T47D (cell line): ENCODE data around the gene OGDHL.

ENCODE experiments used
- DNase-seq, 2 experiments: peaks; one replicate each; pipeline versions ENCODE4 v3.0.0 to v3.0.0-alpha.2; 2011 to 2012; ENCODE audit warnings: low read depth in 1 of 2, low spot score in 1 of 2
- JUND ChIP-seq: IDR thresholded peaks from 2 replicates; pipeline ENCODE4 v1.6.1; 2012; ENCODE audit warnings: low read depth
- in situ Hi-C: cut with HindIII; loops from 2 replicates; pipeline ENCODE4 v1.10.0; 2016; ENCODE audit warnings: low sequenced_read_pairs, low pct_unique_long_range_greater_than_20kb

OGDHL gene

DNA sequence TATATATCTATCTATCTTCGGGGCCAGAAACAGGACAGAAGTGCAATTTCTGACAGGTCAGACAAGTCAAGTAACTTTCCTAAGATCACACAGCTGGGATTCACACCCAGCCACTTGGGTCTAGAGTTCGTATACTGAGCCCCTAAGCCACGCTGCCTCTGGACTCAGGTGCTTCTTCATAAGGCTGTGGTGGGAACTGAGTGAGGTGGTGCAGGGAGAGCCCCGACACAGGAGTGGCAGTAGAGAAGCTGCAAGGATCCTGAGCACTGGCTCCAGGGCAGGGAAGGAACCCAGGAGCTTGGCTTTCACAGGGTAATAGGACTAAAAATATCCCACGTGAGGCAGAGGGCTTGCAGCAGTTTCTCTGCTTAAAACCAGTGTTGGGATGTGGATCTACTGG is 48.9 kb downstream of the OGDHL start:
- in situ Hi-C loops: no loop called here
- no peak for TF ChIP-seq JUND
- DNase-seq: no peak

GRCh38 chr10:49711481-49711880 is 50.6 kb downstream of the OGDHL start:
- DNase-seq: no peak
- TF ChIP-seq JUND: no peak
- in situ Hi-C loops: no loop called here

DNA sequence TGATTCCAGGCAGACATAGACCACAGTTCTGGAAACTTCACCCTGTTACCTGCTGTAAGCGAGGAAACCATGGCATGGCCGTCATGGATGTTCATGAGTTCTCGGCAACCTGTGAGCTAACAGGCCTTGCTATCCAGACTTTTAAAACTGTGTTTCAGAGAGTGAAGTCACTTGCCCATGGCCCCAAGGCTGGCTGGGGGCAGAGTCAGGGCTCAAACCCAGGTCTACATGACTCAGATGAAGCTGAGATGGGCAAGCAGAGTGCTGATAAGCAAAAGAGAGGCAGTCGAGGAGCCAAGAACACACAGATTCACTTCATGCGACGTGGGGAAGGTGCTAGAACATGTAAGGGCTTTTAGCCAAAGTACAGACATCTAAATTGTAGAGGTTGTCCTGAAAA is 51.2 kb downstream of the OGDHL start:
- no peak for TF ChIP-seq JUND
- in situ Hi-C loops: no loop called here
- no peak for DNase-seq

GRCh38 chr10:49709934-49710333 is 52.2 kb downstream of the OGDHL start:
- no peak for DNase-seq
- in situ Hi-C loops: no loop called here

GRCh38 chr10:49707585-49707984 is 54.5 kb downstream of the OGDHL start:
- no peak for DNase-seq
- in situ Hi-C loops: no loop called here
- TF ChIP-seq JUND: no peak

More at GRCh38 chr10:49709934-49710333, 52.2 kb downstream of the OGDHL start:
- no peak for TF ChIP-seq JUND

GRCh38 chr10:49700997-49701396 is 61.1 kb downstream of the OGDHL start:
- in situ Hi-C loops: no loop called here
- TF ChIP-seq JUND: no peak
- DNase-seq: peak in 1 of 2 experiments; percentile 52

GRCh38 chr10:49700211-49700610 is 61.9 kb downstream of the OGDHL start:
- DNase-seq: no peak
- TF ChIP-seq JUND: no peak
- in situ Hi-C loops: no loop called here

- no peak for DNase-seq
- TF ChIP-seq JUND: no peak
- in situ Hi-C loops: no loop called here
Observed at GRCh38 chr10:49698679-49699078, 63.4 kb downstream of the OGDHL start.

DNA sequence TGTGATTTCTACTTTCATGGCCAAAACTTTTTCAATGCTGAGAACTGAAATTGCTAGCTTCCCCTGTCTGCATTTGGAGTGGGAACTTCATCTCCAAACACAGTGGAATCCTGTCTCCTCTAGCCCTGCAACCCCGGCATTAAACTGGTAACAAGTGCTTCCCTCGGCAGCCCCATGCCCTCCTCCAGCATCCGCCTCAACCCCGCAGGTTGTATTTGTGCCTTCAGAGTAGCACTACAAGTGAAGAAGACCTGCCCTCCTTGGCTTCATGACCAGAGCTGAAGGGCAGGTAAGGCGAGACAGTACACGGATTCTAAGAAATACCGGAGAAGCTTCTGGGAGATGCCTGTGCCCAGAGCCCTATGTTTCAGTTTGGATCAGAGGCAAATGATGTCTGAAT is 65.8 kb downstream of the OGDHL start:
- no peak for TF ChIP-seq JUND
- in situ Hi-C loops: no loop called here
- peak in 1 of 2 experiments; percentile 21 for DNase-seq

DNA sequence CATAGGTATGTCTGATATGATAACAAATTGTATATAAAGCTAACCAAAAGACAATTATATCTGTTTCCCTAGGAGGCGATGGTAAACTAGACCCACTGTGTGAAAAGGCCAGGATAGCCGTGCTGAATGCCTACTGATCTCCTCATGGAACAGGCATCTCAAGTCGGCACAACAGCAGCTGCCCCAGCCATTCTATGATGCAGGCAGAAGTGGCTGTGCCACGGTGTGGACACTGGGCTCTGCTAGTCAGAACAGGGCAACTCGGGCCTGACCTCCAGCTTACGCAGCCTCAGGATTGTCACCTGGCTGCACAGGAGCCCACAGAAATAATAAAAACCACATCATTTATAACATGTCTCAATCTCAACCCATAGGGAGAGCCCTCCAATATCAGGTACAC is 67.7 kb downstream of the OGDHL start:
- DNase-seq: no peak
- no peak for TF ChIP-seq JUND
- in situ Hi-C loops: no loop called here

- no peak for TF ChIP-seq JUND
- no peak for DNase-seq
- in situ Hi-C loops: no loop called here
Observed at GRCh38 chr10:49691588-49691987, 70.5 kb downstream of the OGDHL start.

DNA sequence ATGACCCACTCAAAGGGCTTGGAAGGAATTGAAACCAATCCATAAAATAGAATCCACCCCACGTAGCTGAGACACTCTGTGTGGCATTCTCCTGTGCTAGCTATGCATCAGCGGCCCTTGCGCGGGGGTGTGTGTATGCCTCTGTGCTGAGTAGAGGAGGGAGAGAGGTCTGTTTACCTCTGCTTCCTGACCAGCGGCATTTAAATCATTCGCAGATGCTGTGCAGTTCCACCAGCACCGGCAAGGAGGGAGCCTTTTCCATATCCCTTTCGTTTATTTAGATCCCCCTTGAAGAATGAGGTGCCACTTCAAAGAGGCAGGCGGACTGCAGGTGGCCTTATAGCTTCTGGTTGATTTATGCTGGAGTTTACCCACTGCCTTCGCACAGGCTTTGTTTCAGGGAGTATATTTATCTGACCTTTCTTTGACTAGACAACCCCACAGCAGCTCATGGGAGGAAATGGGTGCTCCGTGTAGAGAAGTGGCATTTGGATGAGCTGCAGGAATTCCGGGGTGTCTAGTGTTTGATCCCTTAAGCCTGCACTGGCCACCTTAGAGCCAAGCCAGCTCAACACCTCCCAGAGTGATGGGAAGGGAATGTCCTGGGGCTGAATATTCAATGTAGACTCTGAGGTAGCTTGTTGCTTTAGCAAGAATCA is 71.3 kb downstream of the OGDHL start:
- DNase-seq: no peak
- in situ Hi-C loops: no loop called here
- no peak for TF ChIP-seq JUND

- no peak for TF ChIP-seq JUND
- DNase-seq: no peak
- in situ Hi-C loops: no loop called here
Observed at GRCh38 chr10:49689882-49690510, 72.1 kb downstream of the OGDHL start.

DNA sequence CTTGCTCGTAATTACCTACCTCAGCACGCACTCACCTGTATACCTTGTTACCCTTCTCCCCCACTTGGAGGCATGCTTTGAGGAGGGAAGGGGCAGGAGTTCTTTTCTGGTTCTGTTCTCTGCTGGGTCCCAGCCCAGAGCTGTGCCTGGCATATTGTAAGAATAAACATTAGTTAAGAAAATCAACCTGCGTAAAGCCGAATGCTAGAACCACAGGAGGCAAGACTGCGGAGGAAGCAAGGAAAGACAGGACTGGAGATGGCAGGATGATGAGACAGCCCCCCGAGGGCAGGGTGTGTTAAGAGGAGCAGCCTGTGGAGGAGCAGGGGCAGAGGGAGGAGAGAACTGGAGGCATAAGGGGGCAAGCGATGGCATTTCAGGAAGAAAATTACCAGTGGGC is 73.2 kb downstream of the OGDHL start:
- in situ Hi-C loops: no loop called here
- DNase-seq: no peak
- TF ChIP-seq JUND: no peak
